Activated CD4-positive, alpha-beta T cell treated with anti-CD3 and anti-CD28 coated beads, Interleukin-2, amount 10 ng/mL, durations not matched to agents 24 days and 14 days (primary cell): ENCODE results near the gene SERPINE1. TPM values are rescaled to one million over a fixed set of nuclear protein-coding genes. Genes with fewer than 3 reads are reported as not detected.
"Not testable (repeated sequence)": the region's sequence is repeated elsewhere in the genome, so short reads cannot be mapped to it uniquely, and the experiment has no call there.

Experiments used
- DNase-seq: peaks from one replicate; pipeline ENCODE4 v3.0.0; 2022
- H3K27ac Mint-ChIP-seq: one replicate; pipeline ENCODE4 v1.8.0; 2022; ENCODE audit warnings: mild to moderate bottlenecking, mixed read lengths
- H3K27me3 Mint-ChIP-seq: one replicate; pipeline ENCODE4 v1.8.0; 2022; ENCODE audit warnings: mixed read lengths
- H3K36me3 Mint-ChIP-seq: one replicate; pipeline ENCODE4 v1.8.0; 2022; ENCODE audit warnings: low read depth, mild to moderate bottlenecking, mixed read lengths
- H3K4me1 Mint-ChIP-seq: one replicate; pipeline ENCODE4 v1.8.0; 2021; ENCODE audit warnings: mixed read lengths
- H3K4me3 Mint-ChIP-seq: one replicate; pipeline ENCODE4 v1.8.0; 2022; ENCODE audit warnings: mild to moderate bottlenecking, moderate library complexity, mixed read lengths
- H3K9me3 Mint-ChIP-seq: one replicate; pipeline ENCODE4 v1.8.0; 2021; ENCODE audit warnings: mixed read lengths
- intact Hi-C: fragments of 100-400 bp; cut with micrococcal nuclease; formaldehyde crosslinking; loops from one replicate; pipeline ENCODE4 v1.15.1; 2023
- total RNA-seq: library from RNA; stranded (reverse); gene quantifications from 2 replicates; pipeline ENCODE4 v1.2.3, GENCODE V29; 2022

The SERPINE1 gene
- total RNA-seq, 1 donor from 2014 or later: 0.33 TPM

DNA sequence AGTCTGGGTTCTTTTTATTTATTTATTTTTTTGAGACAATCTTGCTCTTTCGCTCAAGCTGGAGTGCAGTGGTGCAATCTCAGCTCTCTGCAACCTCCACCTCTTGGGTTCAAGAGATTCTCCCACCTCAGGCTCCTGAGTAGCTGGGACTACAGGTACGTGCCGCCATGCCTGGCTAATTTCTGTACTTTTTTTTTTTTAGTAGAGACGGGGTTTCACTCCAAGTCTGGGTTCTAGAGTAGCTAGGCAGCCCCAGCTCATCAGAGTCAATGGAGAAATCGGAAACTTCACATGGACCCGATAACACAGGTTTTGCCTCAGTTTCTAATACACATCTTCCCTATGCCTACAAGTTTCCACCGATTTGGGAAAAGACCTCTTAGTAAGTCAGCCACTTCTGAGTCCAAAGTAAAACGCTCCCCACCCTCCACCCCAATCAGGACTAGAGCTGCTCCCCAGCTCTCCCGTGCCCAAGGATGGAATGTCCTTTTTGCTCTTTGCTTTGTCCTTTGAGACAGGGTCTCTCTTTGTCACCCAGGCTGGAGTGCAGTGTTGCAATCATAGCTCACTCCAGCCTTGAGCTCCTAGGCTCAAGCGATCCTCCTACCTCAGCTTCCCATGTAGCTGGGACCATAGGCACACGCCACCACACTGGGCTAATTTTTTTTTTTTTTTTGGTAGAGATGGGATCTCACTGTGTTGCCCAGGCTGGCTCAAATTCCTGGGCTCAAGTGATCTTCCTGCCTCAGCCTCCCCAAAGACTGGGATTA is 3.8 kb upstream of the SERPINE1 start:
- H3K4me1 Mint-ChIP-seq: peaks cover 46% of the 10 kb centered on the region
- peaks cover 42% of the 10 kb centered on the region for H3K27me3 Mint-ChIP-seq
- intact Hi-C loops: no loop called here
- no peaks in the 10 kb centered on the region for H3K9me3 Mint-ChIP-seq
- no peaks in the 10 kb centered on the region for H3K36me3 Mint-ChIP-seq
- H3K27ac Mint-ChIP-seq: no peak overlapping the region
- no peak overlapping the region for H3K4me3 Mint-ChIP-seq
- DNase-seq: no peak

- intact Hi-C loops: loop anchor here (1.0 kb wide), 1 partner anchor 14 kb away; no protein-coding TSS in a partner anchor
Measured at GRCh38 chr7:101123703-101124068, 3.2 kb upstream of the SERPINE1 start.

GRCh38 chr7:101124376-101125056 is 2.4 kb upstream of the SERPINE1 start:
- Mint-ChIP-seq H3K27me3 (peaks cover 46% of the 10 kb centered on the region), H3K4me3 (peak overlapping the region; percentile 55), H3K9me3 (no peaks in the 10 kb centered on the region), H3K4me1 (peaks cover 49% of the 10 kb centered on the region), H3K27ac (peak overlapping the region; percentile 67), H3K36me3 (no peaks in the 10 kb centered on the region)
- DNase-seq: peak; percentile 75
- intact Hi-C loops: loop anchor here (1.0 kb wide), 1 partner anchor 13 kb away; no protein-coding TSS in a partner anchor

More at GRCh38 chr7:101123703-101124068, 3.2 kb upstream of the SERPINE1 start:
- no peak for DNase-seq
- Mint-ChIP-seq H3K4me3 (no peak overlapping the region), H3K27ac (no peak overlapping the region), H3K27me3 (peaks cover 46% of the 10 kb centered on the region), H3K9me3 (no peaks in the 10 kb centered on the region), H3K36me3 (no peaks in the 10 kb centered on the region), H3K4me1 (peaks cover 48% of the 10 kb centered on the region)

DNA sequence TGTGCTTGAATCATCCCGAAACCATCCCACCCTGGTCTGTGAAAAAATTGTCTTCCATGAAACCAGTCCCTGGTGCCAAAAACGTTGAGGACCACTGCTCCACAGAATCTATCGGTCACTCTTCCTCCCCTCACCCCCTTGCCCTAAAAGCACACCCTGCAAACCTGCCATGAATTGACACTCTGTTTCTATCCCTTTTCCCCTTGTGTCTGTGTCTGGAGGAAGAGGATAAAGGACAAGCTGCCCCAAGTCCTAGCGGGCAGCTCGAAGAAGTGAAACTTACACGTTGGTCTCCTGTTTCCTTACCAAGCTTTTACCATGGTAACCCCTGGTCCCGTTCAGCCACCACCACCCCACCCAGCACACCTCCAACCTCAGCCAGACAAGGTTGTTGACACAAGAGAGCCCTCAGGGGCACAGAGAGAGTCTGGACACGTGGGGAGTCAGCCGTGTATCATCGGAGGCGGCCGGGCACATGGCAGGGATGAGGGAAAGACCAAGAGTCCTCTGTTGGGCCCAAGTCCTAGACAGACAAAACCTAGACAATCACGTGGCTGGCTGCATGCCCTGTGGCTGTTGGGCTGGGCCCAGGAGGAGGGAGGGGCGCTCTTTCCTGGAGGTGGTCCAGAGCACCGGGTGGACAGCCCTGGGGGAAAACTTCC is 784 bp upstream of the SERPINE1 start:
- H3K4me1 Mint-ChIP-seq: peaks cover 49% of the 10 kb centered on the region
- H3K9me3 Mint-ChIP-seq: no peaks in the 10 kb centered on the region
- H3K36me3 Mint-ChIP-seq: no peaks in the 10 kb centered on the region
- peak; percentile 62 for DNase-seq
- peak overlapping the region; percentile 56 for H3K27ac Mint-ChIP-seq
- H3K27me3 Mint-ChIP-seq: peaks cover 51% of the 10 kb centered on the region
- intact Hi-C loops: no loop called here
- peak overlapping the region; percentile 56 for H3K4me3 Mint-ChIP-seq

GRCh38 chr7:101127460-101128039 is 646 bp downstream of the SERPINE1 start:
- H3K27me3 Mint-ChIP-seq: peaks cover 47% of the 10 kb centered on the region

GRCh38 chr7:101128040-101128834 is 1.3 kb downstream of the SERPINE1 start:
- intact Hi-C loops: no loop called here
- no peak overlapping the region for H3K4me3 Mint-ChIP-seq
- H3K9me3 Mint-ChIP-seq: no peaks in the 10 kb centered on the region
- no peak for DNase-seq
- H3K36me3 Mint-ChIP-seq: no peaks in the 10 kb centered on the region
- H3K27ac Mint-ChIP-seq: no peak overlapping the region
- H3K4me1 Mint-ChIP-seq: peaks cover 38% of the 10 kb centered on the region
- H3K27me3 Mint-ChIP-seq: peaks cover 44% of the 10 kb centered on the region

More at GRCh38 chr7:101127460-101128039, 646 bp downstream of the SERPINE1 start:
- Mint-ChIP-seq H3K4me1 (peaks cover 40% of the 10 kb centered on the region), H3K36me3 (no peaks in the 10 kb centered on the region), H3K4me3 (peak overlapping the region; percentile 56), H3K27ac (peak overlapping the region; percentile 4), H3K9me3 (no peaks in the 10 kb centered on the region)
- DNase-seq: no peak
- intact Hi-C loops: no loop called here

- no peaks in the 10 kb centered on the region for H3K36me3 Mint-ChIP-seq
- no peak overlapping the region for H3K4me3 Mint-ChIP-seq
- H3K27ac Mint-ChIP-seq: peak overlapping the region; percentile 40
- intact Hi-C loops: no loop called here
- peaks cover 41% of the 10 kb centered on the region for H3K4me1 Mint-ChIP-seq
- H3K27me3 Mint-ChIP-seq: peaks cover 47% of the 10 kb centered on the region
- no peaks in the 10 kb centered on the region for H3K9me3 Mint-ChIP-seq
- no peak for DNase-seq
Measured at GRCh38 chr7:101129603-101130117, 2.8 kb downstream of the SERPINE1 start.

- H3K9me3 Mint-ChIP-seq, intact Hi-C loops, H3K4me3 Mint-ChIP-seq, H3K36me3 Mint-ChIP-seq, DNase-seq, H3K27ac Mint-ChIP-seq: not testable (repeated sequence)
- Mint-ChIP-seq H3K27me3 (peaks cover 46% of the 10 kb centered on the region), H3K4me1 (peaks cover 32% of the 10 kb centered on the region)
Measured at GRCh38 chr7:101132626-101133600, 6.0 kb downstream of the SERPINE1 start.

DNA sequence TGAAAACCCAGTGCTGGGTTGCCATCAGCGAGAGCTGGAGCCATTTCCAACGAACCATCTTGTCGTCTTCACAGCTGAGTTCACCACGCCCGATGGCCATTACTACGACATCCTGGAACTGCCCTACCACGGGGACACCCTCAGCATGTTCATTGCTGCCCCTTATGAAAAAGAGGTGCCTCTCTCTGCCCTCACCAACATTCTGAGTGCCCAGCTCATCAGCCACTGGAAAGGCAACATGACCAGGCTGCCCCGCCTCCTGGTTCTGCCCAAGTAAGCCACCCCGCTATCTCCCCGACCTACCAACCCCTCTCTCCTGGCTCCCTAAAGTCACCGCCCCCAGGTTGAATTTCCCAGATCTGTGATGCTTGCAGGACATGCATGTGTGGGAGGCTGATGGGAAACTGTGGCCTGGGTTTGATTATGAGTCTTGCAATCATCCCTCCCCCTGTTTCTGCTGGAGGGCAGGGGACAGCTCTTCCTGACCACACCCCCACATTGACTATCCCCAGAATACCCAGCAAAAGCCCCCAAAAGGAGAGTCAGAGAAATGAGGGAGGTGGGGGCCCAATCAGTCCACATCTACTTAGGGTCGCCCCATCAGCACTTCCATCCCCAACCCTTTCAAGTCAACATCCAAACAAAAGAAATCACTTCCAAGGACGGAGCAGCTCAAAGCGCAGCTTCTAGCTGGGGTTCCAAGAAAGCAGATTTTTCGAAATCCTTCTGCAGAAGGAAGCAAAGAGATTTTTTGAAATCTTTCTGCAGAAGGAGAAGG is 6.9 kb downstream of the SERPINE1 start:
- peaks cover 40% of the 10 kb centered on the region for H3K27me3 Mint-ChIP-seq
- peaks cover 35% of the 10 kb centered on the region for H3K4me1 Mint-ChIP-seq
- no peak overlapping the region for H3K4me3 Mint-ChIP-seq

DNA sequence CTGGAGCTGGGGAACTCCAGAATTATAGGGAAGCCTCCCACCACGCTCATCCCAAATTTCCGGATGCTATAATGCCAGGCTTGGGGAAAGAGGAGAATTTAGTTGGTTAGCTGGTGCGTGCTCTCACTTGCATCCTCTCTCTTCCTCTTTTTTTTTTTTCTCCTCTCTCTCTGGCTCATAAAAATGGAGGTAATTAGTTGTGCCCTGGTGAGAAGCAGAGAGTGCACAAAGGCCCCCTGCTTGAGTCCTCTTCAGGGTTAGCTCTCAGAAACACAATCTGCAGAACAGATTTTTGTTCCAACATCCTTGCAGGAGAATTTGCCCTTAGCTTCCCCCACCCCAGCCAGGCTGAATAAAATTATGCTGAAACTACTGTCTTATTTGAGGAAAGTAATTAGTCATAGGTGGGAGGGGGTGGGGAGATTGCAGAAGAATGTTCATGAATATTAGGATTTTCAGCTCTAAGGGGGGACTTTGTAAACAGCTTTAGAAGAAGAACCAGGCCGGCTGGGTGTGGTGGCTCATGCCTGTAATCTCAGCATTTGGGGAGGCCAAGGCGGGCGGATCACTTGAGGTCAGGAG is 7.6 kb downstream of the SERPINE1 start:
- Mint-ChIP-seq H3K36me3 (no peaks in the 10 kb centered on the region), H3K27ac (no peak overlapping the region), H3K9me3 (no peaks in the 10 kb centered on the region), H3K27me3 (peaks cover 38% of the 10 kb centered on the region), H3K4me3 (no peak overlapping the region), H3K4me1 (peaks cover 35% of the 10 kb centered on the region)
- no peak for DNase-seq
- intact Hi-C loops: no loop called here

More for the DNA sequence above, 6.9 kb downstream of the SERPINE1 start:
- DNase-seq: no peak
- Mint-ChIP-seq H3K36me3 (no peaks in the 10 kb centered on the region), H3K27ac (no peak overlapping the region), H3K9me3 (no peaks in the 10 kb centered on the region)
- intact Hi-C loops: no loop called here

DNA sequence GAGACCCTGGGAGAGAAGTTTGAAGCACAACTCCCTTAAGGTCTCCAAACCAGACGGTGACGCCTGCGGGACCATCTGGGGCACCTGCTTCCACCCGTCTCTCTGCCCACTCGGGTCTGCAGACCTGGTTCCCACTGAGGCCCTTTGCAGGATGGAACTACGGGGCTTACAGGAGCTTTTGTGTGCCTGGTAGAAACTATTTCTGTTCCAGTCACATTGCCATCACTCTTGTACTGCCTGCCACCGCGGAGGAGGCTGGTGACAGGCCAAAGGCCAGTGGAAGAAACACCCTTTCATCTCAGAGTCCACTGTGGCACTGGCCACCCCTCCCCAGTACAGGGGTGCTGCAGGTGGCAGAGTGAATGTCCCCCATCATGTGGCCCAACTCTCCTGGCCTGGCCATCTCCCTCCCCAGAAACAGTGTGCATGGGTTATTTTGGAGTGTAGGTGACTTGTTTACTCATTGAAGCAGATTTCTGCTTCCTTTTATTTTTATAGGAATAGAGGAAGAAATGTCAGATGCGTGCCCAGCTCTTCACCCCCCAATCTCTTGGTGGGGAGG is 10.8 kb downstream of the SERPINE1 start:
- Mint-ChIP-seq H3K27me3 (peaks cover 26% of the 10 kb centered on the region), H3K4me1 (peaks cover 43% of the 10 kb centered on the region), H3K9me3 (no peaks in the 10 kb centered on the region), H3K36me3 (no peaks in the 10 kb centered on the region), H3K4me3 (peak overlapping the region; percentile 66), H3K27ac (peak overlapping the region; percentile 79)
- no peak for DNase-seq
- intact Hi-C loops: loop anchor here (1.0 to 2.0 kb wide), 3 partner anchors 13 to 52 kb away; partner anchors contain the start of gene TRIM56
